K562 (cell line): ENCODE data around the gene MGRN1. TPM values are rescaled to one million over a fixed set of nuclear protein-coding genes. Genes with fewer than 3 reads are reported as not detected.

ENCODE experiments used
- ATAC-seq: fragments of 200-7000 bp; cut with Tn5 transposase; 3 replicates; pipeline ENCODE4 v1.9.1; 2020; ENCODE audit warnings: moderate library complexity
- BruUV-seq: library from RNA; stranded (reverse); fragments of 400-500 nt; replicated peaks from 2 replicates; lab custom pipeline; 2021; lab: Mats Ljungman, UMichigan
- CTCF ChIA-PET: fragments of 300-600 bp; formaldehyde crosslinking; extraction: SDS; loops from one replicate; lab custom pipeline; 2021; ENCODE audit warnings: low intra/inter-chr PET ratio; lab: Yijun Ruan, JAX
- POLR2A ChIA-PET: fragments of 300-600, 350-650 bp; sonication (Branson Sonifier 250); formaldehyde crosslinking; extraction: SDS; loops from one replicate; lab custom pipeline; 2021; ENCODE audit warnings: antibody characterized with exemption, inconsistent platforms; lab: Yijun Ruan, JAX
- DNase-seq, 4 experiments: peaks; one replicate each; pipeline versions ENCODE4 v3.0.0 to v3.0.0-alpha.2; 2011 to 2018; ENCODE audit warnings: low spot score in 3 of 4, mixed read lengths in 3 of 4; ENCODE audit errors: extremely low read depth in 1 of 4
- FAIRE-seq: peaks from 2 replicates; lab custom pipeline; 2011; peaks lifted over from hg19 to GRCh38; lab: Jason Lieb, UNC
- H2AFZ ChIP-seq: 2 replicates; pipeline ENCODE4 v1.6.0; 2011; ENCODE audit warnings: low read depth, low read length, control low read depth, inconsistent platforms
- H3K27ac ChIP-seq: fragments of 200-600 bp; 3 replicates; pipeline ENCODE4 v1.8.0; 2011; ENCODE audit warnings: low read depth, mild to moderate bottlenecking, control low read depth, inconsistent platforms, low read length, moderate library complexity, mixed read lengths; ENCODE audit errors: extremely low read depth
- H3K27me3 ChIP-seq, 2 experiments: fragments of 300-600 bp in 1 of 2; 2 replicates in 1 of 2; 3 replicates in 1 of 2; pipeline versions ENCODE4 v1.6.0 to v1.8.0; 2011; ENCODE audit warnings: inconsistent platforms in 2 of 2, low read length in 2 of 2, mild to moderate bottlenecking in 1 of 2, mixed read lengths in 1 of 2, moderate library complexity in 1 of 2; ENCODE audit not compliant: control insufficient read depth in 2 of 2, insufficient read depth in 2 of 2
- H3K36me3 ChIP-seq: fragments of 300-600 bp; 3 replicates; pipeline ENCODE4 v1.8.0; 2011; ENCODE audit warnings: mild to moderate bottlenecking, low read length, inconsistent platforms; ENCODE audit not compliant: control insufficient read depth, insufficient read depth
- H3K4me1 ChIP-seq, 2 experiments: fragments of 200-600 bp in 1 of 2; replicated peaks in 1 of 2; 2 replicates in 1 of 2; 3 replicates in 1 of 2; pipeline versions ENCODE4 v1.5.1 to v1.8.0; 2011; ENCODE audit warnings: inconsistent platforms in 2 of 2, low read length in 2 of 2, mild to moderate bottlenecking in 1 of 2, mixed read lengths in 1 of 2, moderate library complexity in 1 of 2; ENCODE audit not compliant: control insufficient read depth in 2 of 2, insufficient read depth in 2 of 2
- H3K4me2 ChIP-seq: 2 replicates; pipeline ENCODE4 v1.6.1; 2011; ENCODE audit warnings: low read length, control low read depth, inconsistent platforms, mixed read lengths; ENCODE audit not compliant: insufficient read depth
- H3K4me3 ChIP-seq: fragments of 200-600 bp; sonication (generic), shearing (Covaris generic); 2 replicates; pipeline ENCODE4 v1.5.1; 2016; ENCODE audit warnings: control low read depth, inconsistent platforms
- H3K79me2 ChIP-seq: fragments of 200-600 bp; 3 replicates; pipeline ENCODE4 v1.8.0; 2011; ENCODE audit warnings: low read length, inconsistent platforms; ENCODE audit not compliant: control insufficient read depth, insufficient read depth
- H3K9ac ChIP-seq, 2 experiments: 2 replicates each; pipeline versions ENCODE4 v1.6.0 to v1.6.1; 2011; ENCODE audit warnings: low read depth in 2 of 2, low read length in 2 of 2, control low read depth in 1 of 2, inconsistent platforms in 1 of 2, mild to moderate bottlenecking in 1 of 2, mixed read lengths in 1 of 2; ENCODE audit not compliant: insufficient read depth in 1 of 2
- H3K9me1 ChIP-seq: one replicate; pipeline ENCODE4 v1.6.0; 2011; ENCODE audit warnings: inconsistent platforms, mild to moderate bottlenecking, low read length, moderate library complexity; ENCODE audit not compliant: control insufficient read depth, insufficient read depth
- H3K9me3 ChIP-seq: replicated peaks from 2 replicates; pipeline ENCODE4 v1.5.1; 2011; ENCODE audit warnings: low read depth, low read length, inconsistent platforms; ENCODE audit not compliant: control insufficient read depth, insufficient read depth
- H4K20me1 ChIP-seq: replicated peaks from 2 replicates; pipeline ENCODE4 v1.6.1; 2011; ENCODE audit warnings: low read length, inconsistent platforms, mixed read lengths; ENCODE audit not compliant: control insufficient read depth, insufficient read depth
- HLTF ChIP-seq: fragments of 450-650 bp; IDR thresholded peaks from 2 replicates; pipeline ENCODE4 v1.6.1; 2016
- POLR2G ChIP-seq: fragments of 200-400 bp; formaldehyde crosslinking; IDR thresholded peaks from 2 replicates; pipeline ENCODE4 v1.6.1; 2017; ENCODE audit warnings: low read depth, mild to moderate bottlenecking, antibody characterized with exemption, low read length, moderate library complexity
- WGBS: fragments of 100-300 bp; shearing (Covaris generic); methylation state at CpG from one replicate; pipeline ENCODE4 v1.1.6; 2016; ENCODE audit warnings: low coverage, mixed read lengths; ENCODE audit not compliant: insufficient coverage; ENCODE audit errors: missing lambda C conversion rate; 5-methylcytosine and 5-hydroxymethylcytosine counted together
- in situ Hi-C: fragments of 300-500 bp; cut with MboI; formaldehyde crosslinking; loops from 4 replicates; pipeline ENCODE4 v1.15.0; 2018; ENCODE audit warnings: inconsistent platforms, mixed read lengths
- intact Hi-C: fragments of 100-400 bp; cut with micrococcal nuclease; formaldehyde crosslinking; loops from 2 replicates; pipeline ENCODE4 v1.14.2; 2022
- polyA plus RNA-seq, 8 experiments: library from polyadenylated mRNA; depleted of rRNA in 4 of 8; stranded (reverse) in 5 of 8; unstranded in 3 of 8; fragments of >200 nt; fragmentation: Nextera tagmentation in 2 of 8; fragmentation: Illumina TruSeq in 1 of 8; extraction: Ambion mirVana in 2 of 8; extraction: Trizol in 1 of 8; gene quantifications; 2 replicates each; pipeline versions ENCODE4 v1.2.1 to v1.2.3, GENCODE V29; 2011 to 2014; ENCODE audit warnings: inconsistent platforms in 1 of 8, missing spikeins in 1 of 8
- total RNA-seq, 7 experiments: library from RNA; depleted of rRNA in 6 of 7; stranded (reverse); fragments of >200 nt in 6 of 7; fragmentation: Illumina TruSeq in 2 of 7; extraction: Trizol in 2 of 7; gene quantifications; 2 replicates each; pipeline versions ENCODE4 v1.2.1 to v1.2.3, GENCODE V29; 2011 to 2021; ENCODE audit warnings: low replicate concordance in 1 of 7

Gene MGRN1
- total and polyA plus RNA-seq, 9 of the 15 experiments (the other 6 are each of a cell fraction or from before 2014, with no cell fraction given): 0.15 to 37.9 (median 6.0) TPM

DNA sequence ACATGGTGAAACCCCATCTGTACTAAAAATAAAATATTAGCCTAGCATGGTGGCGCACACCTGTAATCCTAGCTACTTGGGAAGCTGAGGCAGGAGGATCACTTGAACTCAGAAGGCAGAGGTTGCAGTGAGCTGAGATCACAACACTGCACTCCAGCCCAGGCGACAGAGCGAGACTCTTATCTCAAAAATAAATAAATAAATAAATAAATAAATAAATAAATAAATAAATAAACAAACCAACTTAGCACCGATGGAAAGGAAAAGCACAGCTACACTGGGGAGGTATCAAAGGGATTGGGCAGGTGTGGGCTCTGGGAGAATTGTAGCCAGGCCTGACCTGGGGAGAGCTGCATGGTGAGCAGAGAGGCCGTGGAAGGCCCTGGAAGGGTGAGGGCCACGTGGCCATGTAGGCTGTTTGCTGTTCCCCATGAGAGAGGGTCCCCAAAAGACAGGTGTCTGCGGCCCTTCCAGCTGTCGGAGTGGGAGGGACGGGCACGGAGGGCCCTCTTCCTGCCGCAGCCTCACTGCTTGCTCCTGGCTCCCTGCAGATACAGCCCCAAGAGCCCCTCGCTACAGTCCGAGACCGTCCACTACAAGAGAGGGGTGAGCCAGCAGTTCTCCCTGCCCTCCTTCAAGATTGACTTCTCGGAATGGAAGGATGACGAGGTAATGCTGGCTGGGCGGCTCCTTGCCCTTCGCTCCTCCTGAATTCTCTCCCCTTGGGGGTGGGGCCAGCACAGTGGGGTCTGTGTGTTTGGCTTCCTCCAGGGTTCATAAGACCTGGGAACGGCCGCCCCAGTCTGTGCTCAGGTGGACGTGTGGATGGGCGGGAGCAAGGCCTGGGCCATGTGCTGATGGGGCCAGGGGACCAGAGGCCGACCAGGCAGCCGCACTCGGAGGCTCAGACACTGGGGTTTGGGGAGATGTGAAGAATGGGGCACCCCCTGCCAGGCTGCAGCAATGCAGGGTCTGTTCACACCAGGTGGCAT lies 32.4 kb downstream of the MGRN1 start:
- no peak for FAIRE-seq
- Histone ChIP-seq H3K79me2 (no peaks in the 10 kb centered on the region), H3K4me2 (no peak overlapping the region), H3K9me3 (no peaks in the 10 kb centered on the region), H4K20me1 (no peaks in the 10 kb centered on the region), H3K4me1 (peaks cover 0 to 20% of the 10 kb centered on the region in 2 experiments; a peak in 2 of 5 replicates), H2AFZ (no peak overlapping the region), H3K9ac (peak overlapping the region in 1 of 2 experiments; percentile 20; a peak in 1 of 4 replicates), H3K27ac (no peak overlapping the region), H3K36me3 (peaks cover 61% of the 10 kb centered on the region; the same call in 2 of the 3 replicates), H3K9me1 (no peaks in the 10 kb centered on the region), H3K27me3 (no peaks in the 10 kb centered on the region), H3K4me3 (no peak overlapping the region)
- in situ Hi-C loops (no loop called here), intact Hi-C loops (no loop called here)
- POLR2A ChIA-PET: no interaction called here
- BruUV-seq: no TSS peak
- TF ChIP-seq POLR2G (peak; percentile 45; the same call in 1 of the 2 replicates), HLTF (no peak)
- ATAC-seq: no peak
- WGBS: 92% methylated on average over 14 of the region's 25 CpGs
- no peak for DNase-seq
- CTCF ChIA-PET: interaction anchor here (0.6 kb wide), 1 partner anchor 56 kb away, joined by 4 read pairs; no protein-coding TSS in a partner anchor
